GM12892 (cell line): ENCODE results near the gene GPS2.
"Not testable (repeated sequence)": the region's sequence is repeated elsewhere in the genome, so short reads cannot be mapped to it uniquely, and the experiment has no call there.

ENCODE experiments used
- POLR2A ChIP-seq: IDR thresholded peaks from 2 replicates; pipeline ENCODE4 v1.6.1; 2011; ENCODE audit warnings: low read depth, low read length, control low read depth
- POLR2AphosphoS5 ChIP-seq: IDR thresholded peaks from 2 replicates; pipeline ENCODE4 v1.6.1; 2011; ENCODE audit warnings: low read depth, low read length, control low read depth

DNA sequence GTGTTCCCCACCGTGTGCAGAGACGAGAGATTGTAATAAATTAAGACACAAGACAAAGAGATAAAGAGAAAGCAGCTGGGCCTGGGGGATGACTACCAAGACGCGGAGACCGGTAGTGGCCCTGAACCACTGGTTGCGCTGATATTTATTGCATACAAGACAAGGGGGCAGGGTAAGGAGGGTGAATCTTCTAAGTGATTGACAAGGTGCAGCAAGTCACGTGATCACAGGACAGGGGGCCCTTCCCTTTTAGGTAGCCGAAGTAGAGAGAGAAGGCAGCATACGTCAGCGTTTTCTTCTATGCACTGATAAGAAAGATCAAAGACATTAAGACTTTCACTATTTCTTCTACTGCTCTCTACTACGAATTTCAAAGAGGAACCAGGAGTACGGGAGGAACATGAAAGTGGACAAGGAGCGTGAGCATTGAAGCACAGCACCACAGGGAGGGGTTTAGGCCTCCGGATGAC, 17.5 kb upstream of the GPS2 start:
- not testable (repeated sequence) for TF ChIP-seq POLR2AphosphoS5
- TF ChIP-seq POLR2A: peak; percentile 65; the same call in 1 of the 2 replicates
